Stomach smooth muscle (tissue), 2 donors: ENCODE results near the gene ZNF256.
A peak's percentile ranks its signal among the peaks of the same experiment; 100 is the strongest.

ENCODE experiments used
- H3K27ac ChIP-seq: one replicate; pipeline ENCODE4 v1.7.0; 2013; ENCODE audit warnings: mild to moderate bottlenecking, low read length, inconsistent platforms
- H3K27me3 ChIP-seq, 2 donors: one replicate each; pipeline ENCODE4 v1.7.0; 2013; ENCODE audit warnings: low read length in 2 of 2; ENCODE audit not compliant: insufficient read depth in 2 of 2, control insufficient read depth in 1 of 2
- H3K36me3 ChIP-seq, 2 donors: one replicate each; pipeline ENCODE4 v1.7.0; 2013; ENCODE audit warnings: low read length in 2 of 2; ENCODE audit not compliant: control insufficient read depth in 2 of 2, insufficient read depth in 2 of 2
- H3K4me1 ChIP-seq: one replicate; pipeline ENCODE4 v1.7.0; 2013; ENCODE audit warnings: low read length; ENCODE audit not compliant: control insufficient read depth, insufficient read depth
- H3K4me3 ChIP-seq, 2 donors: one replicate each; pipeline ENCODE4 v1.7.0; 2013; ENCODE audit warnings: low read length in 2 of 2
- H3K9ac ChIP-seq, 2 donors: one replicate each; pipeline ENCODE4 v1.7.0; 2013; ENCODE audit warnings: low read length in 2 of 2, mild to moderate bottlenecking in 1 of 2
- H3K9me3 ChIP-seq, 2 donors: one replicate each; pipeline ENCODE4 v1.7.0; 2013; ENCODE audit warnings: low read length in 2 of 2; ENCODE audit not compliant: control insufficient read depth in 2 of 2
- donor health status: healthy.
- donor health status: Pancreatic carcinoma.

The ZNF256 gene

GRCh38 chr19:57947419-57948134 is at the start of gene ZNF256:
TSS of gene ZNF256 (minus strand) at chr19:57947706. CDS start at chr19:57947474, 232 bp downstream.
- H3K27me3 ChIP-seq, result no peaks in the 10 kb centered on the region
- peak within 1 kb of the TSS; percentile 80 to 94 for H3K4me3 ChIP-seq
- H3K36me3 ChIP-seq, result peaks cover 13 to 16% of the 10 kb centered on the region in 2 donors
- H3K9me3 ChIP-seq, result peaks cover 28 to 31% of the 10 kb centered on the region in 2 donors
- peak within 1 kb of the TSS; percentile 77 for H3K27ac ChIP-seq
- H3K9ac ChIP-seq, result peak within 1 kb of the TSS; percentile 84 to 87
- peaks cover 12% of the 10 kb centered on the region for H3K4me1 ChIP-seq

GRCh38 chr19:57992841-57993240 is 45.3 kb upstream of the ZNF256 start:
- peaks cover 42 to 45% of the 10 kb centered on the region in 2 donors for H3K9me3 ChIP-seq
- no peak overlapping the region for H3K27ac ChIP-seq
- no peak overlapping the region for H3K4me3 ChIP-seq
- H3K4me1 ChIP-seq, result no peaks in the 10 kb centered on the region
- peaks cover 51 to 70% of the 10 kb centered on the region in 2 donors for H3K36me3 ChIP-seq
- H3K27me3 ChIP-seq, result no peaks in the 10 kb centered on the region
- H3K9ac ChIP-seq, result no peak overlapping the region

- Histone ChIP-seq H3K4me3 (peak overlapping the region in 1 of 2 donors; percentile 28), H3K9me3 (peaks cover 78 to 87% of the 10 kb centered on the region in 2 donors), H3K27ac (no peak overlapping the region), H3K4me1 (no peaks in the 10 kb centered on the region), H3K27me3 (no peaks in the 10 kb centered on the region), H3K9ac (no peak overlapping the region), H3K36me3 (peaks cover 63 to 71% of the 10 kb centered on the region in 2 donors)
Measured at GRCh38 chr19:57978586-57979289, 31.2 kb upstream of the ZNF256 start.

GRCh38 chr19:57974434-57974833 is 26.9 kb upstream of the ZNF256 start, which contains the start of gene C19orf18:
TSS of gene C19orf18 (minus strand) at chr19:57974534. CDS start at chr19:57974432, 102 bp downstream.
- Histone ChIP-seq H3K27me3 (no peaks in the 10 kb centered on the region), H3K9ac (no peak within 1 kb of the TSS), H3K4me1 (no peaks in the 10 kb centered on the region), H3K9me3 (peaks cover 58 to 77% of the 10 kb centered on the region in 2 donors), H3K27ac (no peak within 1 kb of the TSS), H3K4me3 (peak within 1 kb of the TSS in 1 of 2 donors; percentile 15), H3K36me3 (peaks cover 31 to 34% of the 10 kb centered on the region in 2 donors)

DNA sequence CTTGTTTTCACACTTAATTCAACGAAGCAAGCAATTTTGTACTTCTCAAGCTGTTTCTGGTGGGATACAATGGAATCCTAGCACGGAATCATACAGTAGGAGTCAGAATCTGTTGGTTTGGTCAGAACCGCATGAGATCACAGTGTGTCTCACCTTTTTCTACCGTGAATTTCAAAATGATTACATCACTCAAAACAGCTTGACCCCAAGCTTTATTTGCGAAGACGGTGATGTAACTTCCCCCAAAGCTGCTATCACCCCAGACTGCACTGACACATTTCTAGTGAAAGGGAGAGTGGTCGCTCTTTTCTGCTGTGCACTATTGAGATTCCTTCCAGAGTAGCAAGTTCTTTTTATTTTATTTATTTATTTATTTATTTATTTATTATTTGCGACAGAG is 17.3 kb upstream of the ZNF256 start:
- Histone ChIP-seq H3K27me3 (no peaks in the 10 kb centered on the region), H3K9me3 (peaks cover 25 to 29% of the 10 kb centered on the region in 2 donors), H3K27ac (no peak overlapping the region), H3K4me3 (peak overlapping the region in 1 of 2 donors; percentile 4), H3K36me3 (peaks cover 3 to 7% of the 10 kb centered on the region in 2 donors), H3K4me1 (no peaks in the 10 kb centered on the region), H3K9ac (no peak overlapping the region)

- Histone ChIP-seq H3K4me1 (no peaks in the 10 kb centered on the region), H3K27ac (no peak overlapping the region), H3K27me3 (no peaks in the 10 kb centered on the region), H3K4me3 (no peak overlapping the region), H3K36me3 (no peaks in the 10 kb centered on the region), H3K9ac (no peak overlapping the region), H3K9me3 (peaks cover 17 to 21% of the 10 kb centered on the region in 2 donors)
Measured at GRCh38 chr19:57961785-57962184, 14.3 kb upstream of the ZNF256 start.

DNA sequence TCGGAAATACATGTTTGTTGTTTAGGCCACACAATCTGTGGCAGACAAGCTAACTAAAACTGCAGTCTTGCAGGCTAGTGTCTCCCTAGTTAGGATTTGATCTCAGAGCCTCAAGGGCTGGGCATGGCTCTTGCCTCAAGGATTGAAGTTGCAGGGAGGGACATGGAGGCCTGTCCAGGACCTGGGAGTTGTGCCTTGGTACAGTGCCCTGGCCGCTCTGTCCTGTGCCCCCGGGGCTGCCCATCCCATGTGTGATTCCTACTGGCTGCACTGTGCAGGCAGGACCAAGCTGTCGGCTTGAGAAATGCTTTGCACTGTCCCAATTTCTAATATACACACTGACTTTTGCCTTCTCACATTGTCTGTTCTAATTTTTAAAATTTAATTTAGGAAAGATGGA is 7.5 kb upstream of the ZNF256 start:
- no peaks in the 10 kb centered on the region for H3K27me3 ChIP-seq
- H3K36me3 ChIP-seq, result no peaks in the 10 kb centered on the region
- H3K4me1 ChIP-seq, result no peaks in the 10 kb centered on the region
- H3K27ac ChIP-seq, result no peak overlapping the region
- no peak overlapping the region for H3K9ac ChIP-seq
- H3K4me3 ChIP-seq, result no peak overlapping the region
- peaks cover 10 to 26% of the 10 kb centered on the region in 2 donors for H3K9me3 ChIP-seq

GRCh38 chr19:57949702-57950101 is 2.2 kb upstream of the ZNF256 start:
- H3K9me3 ChIP-seq, result peaks cover 12 to 24% of the 10 kb centered on the region in 2 donors
- H3K27ac ChIP-seq, result no peak overlapping the region
- peaks cover 12% of the 10 kb centered on the region for H3K4me1 ChIP-seq
- H3K27me3 ChIP-seq, result no peaks in the 10 kb centered on the region
- no peak overlapping the region for H3K9ac ChIP-seq
- H3K36me3 ChIP-seq, result no peaks in the 10 kb centered on the region
- H3K4me3 ChIP-seq, result no peak overlapping the region

DNA sequence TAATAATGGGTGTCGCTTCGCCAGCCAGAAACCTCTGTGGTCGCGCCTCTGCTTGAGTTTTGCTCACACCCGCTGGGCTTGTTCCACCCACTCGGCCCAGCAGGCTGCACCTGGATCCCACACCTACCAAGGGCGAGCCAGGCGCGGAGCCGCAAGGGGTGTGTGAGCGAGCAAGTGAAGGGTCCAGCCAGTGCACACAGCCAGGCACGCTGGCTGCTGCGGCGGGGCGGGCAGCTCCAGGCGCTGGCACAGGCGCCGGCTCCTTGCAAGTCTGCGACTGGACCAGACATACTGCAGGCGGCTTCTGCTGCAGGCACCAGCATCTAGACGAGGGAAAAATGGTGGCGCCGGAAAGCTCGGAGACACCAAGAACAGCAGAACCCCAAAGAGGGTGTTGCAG is 1.8 kb upstream of the ZNF256 start:
- Histone ChIP-seq H3K36me3 (no peaks in the 10 kb centered on the region), H3K4me3 (no peak overlapping the region), H3K27me3 (no peaks in the 10 kb centered on the region), H3K27ac (no peak overlapping the region), H3K9ac (no peak overlapping the region), H3K4me1 (peaks cover 12% of the 10 kb centered on the region), H3K9me3 (peaks cover 12 to 21% of the 10 kb centered on the region in 2 donors)

- Histone ChIP-seq H3K4me1 (peaks cover 12% of the 10 kb centered on the region), H3K27me3 (no peaks in the 10 kb centered on the region), H3K9me3 (peaks cover 33 to 36% of the 10 kb centered on the region in 2 donors), H3K27ac (peak overlapping the region; percentile 77), H3K4me3 (peak overlapping the region; percentile 80 to 94), H3K36me3 (peaks cover 18 to 22% of the 10 kb centered on the region in 2 donors), H3K9ac (peak overlapping the region; percentile 84 to 87)
Measured at GRCh38 chr19:57947088-57947418, 453 bp downstream of the ZNF256 start.
